HG03196 (cell line): ENCODE measurements around the gene COL25A1.
"Not testable (repeated sequence)": the region's sequence is repeated elsewhere in the genome, so short reads cannot be mapped to it uniquely, and the experiment has no call there.

Source experiments
- ATAC-seq: cut with Tn5 transposase; IDR thresholded peaks from one replicate; pipeline ENCODE4 v1.9.1; 2021; ENCODE audit not compliant: unreplicated experiment

Gene COL25A1

DNA sequence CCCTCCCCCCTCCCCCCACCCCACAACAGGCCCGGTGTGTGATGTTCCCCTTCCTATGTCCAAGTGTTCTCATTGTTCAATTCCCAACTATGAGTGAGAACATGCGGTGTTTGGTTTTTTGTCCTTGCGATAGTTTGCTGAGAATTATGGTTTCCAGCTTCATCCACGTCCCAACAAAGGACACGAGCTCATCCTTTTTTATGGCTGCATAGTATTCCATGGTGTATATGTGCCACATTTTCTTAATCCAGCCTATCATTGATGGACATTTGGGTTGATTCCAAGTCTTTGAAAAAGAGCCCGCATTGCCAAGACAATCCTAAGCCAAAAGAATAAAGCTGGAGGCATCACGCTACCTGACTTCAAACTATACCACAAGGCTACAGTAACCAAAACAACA, 231.8 kb downstream of the COL25A1 start:
- not testable (repeated sequence) for ATAC-seq

DNA sequence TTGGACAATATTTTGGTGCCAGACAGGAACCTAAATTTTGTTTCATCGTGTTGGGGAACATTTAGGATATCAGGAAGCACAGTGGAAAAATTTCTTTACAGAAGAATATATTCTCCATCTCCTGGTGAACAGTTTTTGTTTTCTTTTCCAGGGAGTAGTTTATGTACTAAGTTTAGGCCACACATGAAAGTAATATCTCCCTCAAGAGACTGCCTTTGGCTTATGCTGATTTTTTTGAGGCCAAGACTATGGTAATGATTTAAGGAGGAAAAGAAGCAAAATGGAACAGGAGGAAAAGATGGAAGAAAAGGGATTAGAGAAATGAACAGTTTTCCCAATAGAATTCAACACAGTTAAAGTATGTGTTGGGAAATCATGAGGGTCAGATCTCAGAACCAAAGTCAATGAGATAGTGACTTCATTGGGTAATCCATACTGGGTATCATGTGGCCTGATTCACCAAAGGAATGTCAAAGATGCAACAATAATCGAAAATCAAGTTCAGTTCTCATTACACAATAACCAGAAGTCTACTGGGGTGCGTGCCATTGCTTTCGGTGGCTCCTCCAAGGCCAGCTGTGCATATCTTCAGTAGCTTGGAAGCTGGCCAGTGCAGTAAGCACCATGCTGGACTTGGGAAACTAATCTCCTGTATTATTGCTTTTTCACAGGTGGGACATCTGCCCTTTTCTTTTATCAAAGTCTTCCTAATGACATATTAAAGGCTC, 234.8 kb downstream of the COL25A1 start:
- ATAC-seq: no peak

DNA sequence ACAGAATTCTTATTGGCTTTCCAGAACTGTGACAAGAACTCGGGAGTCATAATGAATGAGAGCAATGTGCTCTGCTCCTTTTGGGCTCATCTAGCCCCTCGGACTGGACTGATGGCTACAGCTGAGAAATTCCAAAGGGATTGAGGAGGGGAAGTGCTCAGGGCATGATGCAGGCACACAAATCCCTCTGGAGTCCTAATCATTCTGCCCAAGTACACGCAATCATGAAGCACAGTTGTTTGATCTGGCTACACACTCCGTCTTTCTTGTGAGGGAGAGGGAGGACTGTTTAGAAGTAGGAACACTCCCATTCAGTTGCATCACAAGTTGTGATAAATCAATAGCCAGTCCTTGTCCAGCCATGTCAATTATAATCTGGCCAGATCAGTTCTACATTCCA, 237.5 kb downstream of the COL25A1 start:
- no peak for ATAC-seq

DNA sequence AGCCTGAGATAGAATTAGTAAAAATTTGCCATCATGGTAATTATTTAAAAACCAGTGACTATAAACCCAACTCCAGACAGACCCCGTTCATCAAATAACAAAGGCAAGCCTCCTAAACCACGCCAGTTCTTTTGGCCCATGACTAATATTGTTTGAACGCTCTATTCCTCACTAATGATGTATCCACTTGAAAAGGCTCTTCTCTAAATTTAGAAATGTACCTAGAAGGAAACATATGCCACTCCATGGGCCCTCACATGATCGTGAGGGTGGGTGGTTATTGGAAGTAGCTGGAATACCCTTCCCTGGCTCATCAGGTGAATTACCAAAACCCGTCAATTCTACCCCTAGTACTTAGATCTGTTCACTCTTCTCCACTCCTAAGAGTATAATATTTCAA, 249.2 kb downstream of the COL25A1 start:
- ATAC-seq: no peak

DNA sequence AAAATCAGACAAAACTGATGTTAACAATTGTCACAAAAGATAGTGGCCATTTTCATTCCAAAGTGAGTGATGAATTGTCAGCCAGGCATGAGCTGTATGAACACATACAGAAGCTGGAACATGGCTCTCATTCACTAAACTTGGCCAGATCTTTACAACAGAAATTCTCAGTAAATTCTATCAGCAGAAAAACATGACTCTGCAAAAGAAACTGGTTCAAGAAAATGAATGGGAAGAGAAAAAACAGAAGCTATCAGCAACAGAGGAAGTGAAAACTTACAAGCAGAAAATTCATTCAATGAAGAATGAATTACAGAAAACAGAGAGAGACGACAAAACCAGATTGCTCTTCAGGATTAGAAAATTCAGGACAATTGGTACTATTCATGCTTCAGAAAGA, 249.6 kb downstream of the COL25A1 start:
- ATAC-seq: no peak

DNA sequence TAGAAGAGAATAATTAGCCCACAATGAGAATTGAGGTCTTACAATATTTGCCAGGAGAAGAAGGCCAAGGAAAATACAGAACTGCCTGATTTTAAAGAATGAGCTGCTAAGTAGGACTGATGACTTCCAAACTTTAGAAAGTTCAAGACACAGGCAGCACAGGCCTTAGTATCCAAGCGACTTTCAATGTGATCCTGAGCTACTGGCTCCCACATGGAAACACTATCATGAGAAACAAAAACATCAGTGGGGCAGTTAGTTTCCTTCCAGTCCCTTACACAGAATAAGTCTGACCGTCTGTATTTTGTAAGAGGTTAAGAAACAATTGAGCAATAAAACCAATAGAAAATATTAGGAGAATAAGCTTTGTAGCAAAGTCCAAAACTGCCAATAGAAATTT, 251.4 kb downstream of the COL25A1 start:
- no peak for ATAC-seq

DNA sequence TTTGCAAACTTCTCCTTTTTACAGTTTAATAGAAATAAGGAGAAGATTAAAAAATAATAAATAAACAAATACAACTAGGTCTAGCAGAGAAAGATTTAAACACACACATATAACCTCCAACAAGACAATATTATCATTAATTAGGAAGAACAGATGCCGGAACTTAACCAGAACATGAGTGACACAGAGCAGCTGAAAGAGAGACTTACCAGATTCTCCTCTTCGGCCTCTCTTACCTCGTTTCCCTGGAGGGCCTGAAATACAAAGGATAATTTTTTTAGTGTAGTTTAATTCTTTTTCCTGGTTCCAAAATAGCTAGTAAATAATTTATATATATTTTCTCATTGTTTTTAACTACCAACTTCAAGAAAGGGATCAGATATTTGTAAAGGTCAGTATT, 252.5 kb downstream of the COL25A1 start:
- ATAC-seq: no peak

DNA sequence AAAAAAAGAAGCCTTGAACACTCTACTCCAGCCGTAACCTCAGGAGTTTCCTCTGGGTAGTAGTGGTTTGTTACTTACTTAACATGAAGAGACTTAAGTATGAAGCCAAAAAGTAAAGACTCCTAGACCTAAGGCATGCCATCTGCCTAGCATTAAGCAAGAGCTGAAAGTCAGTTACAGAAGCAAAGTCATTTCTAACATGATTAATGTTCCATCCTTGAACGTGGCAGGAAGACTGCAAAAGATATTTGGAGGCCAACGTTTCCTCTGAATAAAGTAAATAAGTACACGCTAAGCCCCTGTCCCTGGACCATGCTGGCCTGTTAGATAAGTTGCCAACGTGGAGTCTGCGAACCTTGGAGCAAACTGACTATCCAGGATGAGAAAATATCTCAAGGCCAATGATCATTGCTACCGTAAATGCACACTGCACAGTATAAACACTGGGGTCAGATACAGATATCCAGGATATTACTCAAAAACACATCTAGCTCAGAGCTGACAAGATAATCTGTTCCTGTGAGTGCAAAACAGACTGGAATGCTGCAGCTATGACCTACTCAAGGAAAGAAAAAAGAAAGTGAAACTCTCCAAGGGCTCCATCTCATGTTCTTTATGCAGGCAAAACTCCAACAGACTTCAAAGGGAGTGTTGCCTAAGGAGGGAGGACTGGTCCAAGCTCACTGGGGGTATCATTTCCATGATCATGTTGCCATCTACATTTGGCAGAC, 255.8 kb downstream of the COL25A1 start:
- no peak for ATAC-seq

DNA sequence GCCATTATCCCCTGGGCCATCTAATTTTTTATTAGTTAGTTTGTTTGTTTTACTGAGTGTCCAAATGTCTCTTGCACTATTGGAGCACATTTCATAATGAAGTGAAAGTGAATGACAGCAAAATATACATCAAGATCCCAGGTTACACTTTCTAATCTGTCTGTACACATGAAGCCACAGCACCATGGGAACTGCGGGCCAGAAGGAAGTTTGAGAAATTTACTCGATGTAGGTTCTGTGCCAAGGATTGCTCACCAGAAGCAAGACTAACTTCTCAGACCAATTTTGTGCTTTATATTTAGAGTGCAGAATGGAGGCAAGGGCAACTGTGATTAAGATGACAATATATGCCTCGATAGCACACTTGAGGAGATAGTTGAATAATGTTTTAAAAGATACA, 258.0 kb downstream of the COL25A1 start:
- no peak for ATAC-seq

DNA sequence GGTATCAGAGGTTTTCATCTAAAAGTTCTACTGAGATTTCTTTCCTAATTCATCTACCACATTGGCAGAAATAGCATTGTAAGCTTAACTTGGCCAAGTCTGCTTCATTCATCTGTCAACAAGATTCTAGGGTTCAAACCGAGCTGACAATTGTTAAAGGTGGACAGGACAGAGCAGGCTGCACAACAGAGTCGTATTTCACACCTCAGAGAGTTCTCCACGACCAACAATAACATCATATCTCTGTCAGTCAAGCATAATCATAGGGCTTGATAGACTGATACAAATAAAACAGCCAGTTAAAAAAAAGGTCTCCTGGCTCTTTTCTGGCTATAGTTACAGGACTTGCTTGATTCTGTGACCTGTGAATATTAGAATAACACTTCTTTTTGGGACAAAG, 259.2 kb downstream of the COL25A1 start:
- no peak for ATAC-seq

DNA sequence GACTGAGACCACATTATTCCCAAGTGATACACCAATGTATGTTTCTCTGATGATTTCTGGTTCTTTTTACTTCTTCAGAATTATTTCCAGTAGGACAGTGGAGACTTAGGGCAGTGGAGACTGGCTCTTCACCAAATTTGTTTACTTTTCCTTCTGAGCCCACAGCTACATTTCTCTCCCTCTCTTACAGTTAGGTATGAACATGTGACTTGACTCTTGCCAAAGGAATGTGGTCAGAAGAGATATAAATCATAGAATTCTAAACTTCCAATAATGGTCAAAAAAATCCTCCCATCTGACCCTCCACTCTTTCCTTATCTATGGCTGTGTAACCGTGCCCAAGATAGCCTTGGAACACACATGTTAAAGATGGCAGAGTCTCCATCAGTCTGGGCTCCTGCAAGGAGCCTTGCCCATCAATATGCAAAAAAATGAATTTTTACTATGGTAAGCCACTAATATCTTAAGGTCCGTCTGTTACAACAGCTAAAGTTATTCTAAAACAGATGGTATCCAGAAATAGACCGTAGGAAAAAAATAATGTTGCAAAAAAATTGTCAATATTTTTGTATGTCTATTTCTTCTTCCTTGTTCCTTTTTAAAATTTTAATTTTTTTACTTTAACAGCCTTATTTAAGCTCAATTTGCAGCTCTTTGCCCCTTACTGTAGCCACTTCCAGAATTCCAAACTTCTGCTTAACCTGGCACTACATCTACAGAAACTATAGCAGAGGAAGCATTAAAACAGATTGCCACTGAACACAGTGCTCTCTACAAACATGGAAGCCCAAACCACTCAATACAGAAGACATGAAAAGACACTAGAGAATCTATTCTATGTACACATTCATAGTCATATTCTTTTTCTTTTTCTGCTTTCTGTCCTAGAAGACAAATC, 260.7 kb downstream of the COL25A1 start:
- ATAC-seq: no peak

DNA sequence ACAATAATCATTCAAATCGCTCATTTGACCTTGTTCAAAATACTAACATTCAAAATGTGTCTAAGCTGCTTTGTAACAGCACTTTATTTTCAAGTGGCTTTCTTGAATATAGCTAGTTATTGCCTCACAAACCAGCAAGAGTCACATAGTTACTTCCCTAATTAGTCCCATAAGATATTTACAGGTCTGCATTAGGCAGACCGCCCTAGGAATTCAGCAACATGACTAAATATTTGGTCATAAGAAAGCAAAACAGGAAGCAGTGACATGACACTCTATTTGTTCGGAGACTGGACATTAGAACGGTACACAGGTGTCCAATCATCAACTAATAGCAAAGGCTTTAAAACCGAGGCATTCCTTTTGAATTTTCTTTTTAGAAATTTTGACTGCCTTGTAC, 262.0 kb downstream of the COL25A1 start:
- ATAC-seq: no peak

DNA sequence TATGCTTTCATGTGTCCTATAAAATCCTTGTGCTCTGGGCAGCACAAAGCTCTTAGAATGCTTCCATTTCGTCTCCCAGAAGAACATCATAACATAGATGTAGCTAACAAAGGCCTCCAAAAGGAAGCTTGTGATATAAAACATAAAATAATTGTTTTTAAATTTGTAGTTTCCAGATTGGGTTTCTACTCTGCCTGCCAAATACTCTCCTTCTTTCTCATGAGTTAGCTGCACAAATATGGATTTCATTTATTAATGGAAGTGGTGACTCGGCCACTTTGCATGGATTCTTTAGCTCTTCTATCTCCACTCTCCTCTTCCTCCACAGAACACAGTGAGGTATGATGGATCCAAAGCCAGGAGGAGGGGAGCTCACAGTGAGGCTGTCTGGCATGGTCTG, 265.4 kb downstream of the COL25A1 start:
- no peak for ATAC-seq

DNA sequence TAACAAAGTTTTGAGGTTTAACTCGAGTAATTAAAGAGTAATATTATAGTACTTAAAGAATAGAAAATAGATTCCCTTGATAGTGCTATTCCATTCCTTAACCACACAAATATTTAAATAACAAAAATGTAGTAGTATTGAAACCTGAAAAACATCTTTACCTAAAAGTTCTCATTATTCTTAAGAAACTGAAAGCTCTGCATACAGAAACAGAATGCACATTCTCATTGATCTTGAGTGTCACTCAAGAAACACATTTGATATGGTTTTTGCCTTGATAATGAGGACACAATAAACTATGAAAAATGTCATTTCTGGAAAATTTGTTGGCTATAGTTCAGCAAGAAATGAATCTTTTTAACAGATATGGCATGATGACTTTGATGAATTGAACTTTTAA, 268.5 kb downstream of the COL25A1 start:
- ATAC-seq: no peak

DNA sequence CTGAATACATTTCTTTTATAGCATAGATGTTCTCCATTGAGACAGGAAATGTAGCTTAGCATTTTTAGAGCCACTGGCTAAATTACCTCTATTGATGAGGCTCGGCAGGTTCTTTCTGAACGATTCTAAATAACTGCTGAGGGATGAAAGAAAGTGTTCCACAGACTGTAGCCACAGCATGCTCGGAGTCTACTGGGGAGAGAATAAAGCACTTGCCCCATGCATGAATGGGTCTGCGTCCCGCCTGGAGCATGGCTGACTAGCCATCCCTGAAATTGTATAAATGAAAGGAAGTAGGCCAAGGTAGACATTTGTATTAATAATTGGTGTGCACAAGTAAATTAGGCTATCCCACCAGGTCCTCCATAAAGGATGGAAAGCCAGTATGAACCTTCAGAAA, 269.8 kb downstream of the COL25A1 start:
- no peak for ATAC-seq

DNA sequence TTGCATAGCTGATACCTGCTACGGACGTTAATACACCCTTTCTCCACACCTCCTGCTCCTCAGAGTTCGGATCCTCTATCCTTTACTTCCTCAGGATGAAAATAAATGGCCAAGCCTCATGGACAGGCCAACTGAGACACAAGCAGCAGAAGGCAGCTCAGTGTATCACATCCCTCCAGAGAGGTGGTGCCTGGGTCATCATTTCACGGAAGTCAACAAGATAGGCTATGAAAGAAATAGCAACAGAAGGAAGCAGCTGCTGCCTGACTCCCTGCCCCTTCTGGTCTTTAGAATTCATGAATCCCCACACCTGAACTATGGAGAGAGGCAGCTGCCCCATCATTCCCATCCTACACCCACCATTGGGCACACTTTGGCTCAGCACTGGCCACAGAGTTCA, 272.5 kb downstream of the COL25A1 start:
- no peak for ATAC-seq

DNA sequence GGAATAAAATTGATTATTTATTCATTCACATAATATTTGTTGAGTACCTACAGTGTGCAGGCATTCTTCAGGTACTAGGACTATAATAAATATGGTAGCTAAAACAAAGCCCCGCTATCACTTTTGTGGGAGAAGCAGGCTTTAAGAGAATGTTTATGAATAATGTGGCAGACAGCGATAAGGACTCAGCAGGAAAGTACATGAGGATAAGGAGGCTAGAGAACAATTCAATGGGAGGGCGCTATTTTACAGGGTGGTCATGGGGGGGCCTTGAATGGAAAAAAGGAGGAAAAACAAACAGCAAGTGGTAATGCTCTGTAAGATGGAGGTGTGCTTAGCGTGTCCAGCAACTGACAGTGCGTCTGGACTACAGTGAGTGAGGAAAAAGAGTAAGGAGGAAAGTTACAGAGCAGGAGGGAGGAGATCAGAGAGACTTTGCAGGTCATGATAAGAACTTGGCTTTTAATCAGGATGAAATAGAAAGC, 275.4 kb downstream of the COL25A1 start:
- no peak for ATAC-seq

DNA sequence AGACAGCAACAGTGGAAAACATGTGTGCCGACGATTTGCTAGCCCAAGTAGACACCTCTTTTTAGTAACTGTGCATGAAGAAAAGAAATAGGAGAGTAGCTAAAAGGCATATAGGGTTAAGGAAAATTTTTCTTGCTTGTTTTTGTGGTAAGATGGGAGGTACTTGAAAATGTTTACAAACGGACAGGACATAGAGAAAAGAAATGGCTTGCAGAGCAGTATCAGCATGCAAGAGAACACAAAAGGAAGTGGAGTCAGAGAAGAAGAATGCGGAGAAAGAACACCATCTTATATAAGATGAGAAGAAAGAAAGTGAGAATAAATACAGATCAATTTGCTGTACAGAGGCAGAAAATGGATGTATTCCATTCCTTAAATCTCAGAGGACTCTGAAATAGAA, 275.9 kb downstream of the COL25A1 start:
- no peak for ATAC-seq

DNA sequence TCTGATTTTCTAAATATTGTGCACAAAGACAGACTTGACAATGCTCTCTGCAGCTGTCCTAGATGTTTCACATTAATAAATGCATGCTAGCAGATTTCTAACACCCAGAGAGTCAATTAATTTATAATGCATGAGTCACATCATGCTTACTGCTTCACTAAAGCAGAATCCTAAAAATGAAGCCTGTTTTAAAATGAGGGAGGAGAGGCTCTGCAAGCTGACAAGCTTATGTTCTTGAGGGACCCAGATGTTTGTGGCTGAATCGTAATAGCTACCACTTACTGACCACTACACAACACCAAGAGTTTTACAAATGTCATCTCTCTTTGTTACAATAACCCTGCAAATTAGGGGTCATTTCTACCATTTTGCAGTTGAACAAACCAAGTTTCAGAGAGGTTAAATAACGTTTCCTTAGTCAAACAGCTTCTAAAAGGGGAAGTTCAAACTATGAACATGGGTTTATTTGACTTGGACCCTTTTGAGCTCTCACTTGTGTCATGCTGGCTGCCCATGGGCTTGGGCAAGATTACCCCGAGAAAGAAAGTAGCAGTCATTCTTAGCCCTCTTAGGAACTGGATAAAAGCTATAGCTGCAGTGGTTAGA, 276.9 kb downstream of the COL25A1 start:
- no peak for ATAC-seq

DNA sequence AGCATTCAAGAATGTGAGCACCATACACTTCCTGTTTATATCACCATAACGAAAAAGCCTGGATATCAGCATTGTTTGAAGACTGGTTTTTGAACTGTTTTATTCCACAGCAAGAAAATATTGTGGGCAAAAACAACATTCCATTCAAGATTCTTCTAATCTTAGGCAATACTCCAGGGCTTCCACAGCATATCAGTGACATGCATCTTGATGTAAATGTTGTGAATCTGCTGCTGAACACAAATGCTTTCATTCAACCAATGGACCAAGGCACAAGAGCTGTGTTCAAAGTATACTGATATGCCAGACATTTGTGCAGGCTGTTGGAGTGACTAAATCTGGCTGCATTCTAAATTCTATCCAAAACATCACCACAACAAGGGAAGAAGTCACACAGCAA, 279.5 kb downstream of the COL25A1 start:
- ATAC-seq: no peak

DNA sequence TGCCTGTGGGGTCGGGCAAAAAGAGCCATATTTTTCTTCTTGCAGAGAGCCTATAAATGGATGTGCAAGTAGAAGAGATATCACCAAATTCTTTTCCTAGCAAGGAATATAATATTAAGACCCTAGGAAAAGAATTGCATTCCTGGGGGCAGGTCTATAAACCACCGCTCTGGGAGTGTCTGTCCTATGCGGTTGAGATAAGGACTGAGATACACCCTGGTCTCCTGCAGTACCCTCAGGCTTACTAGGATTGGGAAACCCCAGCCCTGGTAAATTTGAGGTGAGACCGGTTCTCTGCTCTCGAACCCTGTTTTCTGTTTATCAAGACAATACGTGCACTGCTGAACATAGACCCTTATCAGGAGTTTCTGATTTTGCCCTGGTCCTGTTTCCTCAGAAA, 280.8 kb downstream of the COL25A1 start:
- not testable (repeated sequence) for ATAC-seq
